ENCODE results near the gene GNG7.
"Not testable (repeated sequence)": the region's sequence is repeated elsewhere in the genome, so short reads cannot be mapped to it uniquely, and the experiment has no call there.

GNG7 gene

GRCh38 chr19:2546128-2547032, 156.1 kb downstream of the GNG7 start:
- Histone ChIP-seq H3K4me1 (peaks cover 83% of the 10 kb centered on the region), H3K4me3 (peak overlapping the region; percentile 30; the same call in 1 of the 2 replicates), H3K27me3 (no peaks in the 10 kb centered on the region), H3K9me3 (no peaks in the 10 kb centered on the region), H3K4me2 (peak overlapping the region; percentile 84), H4K20me1 (peaks cover 89% of the 10 kb centered on the region), H3K36me3 (peaks cover 39% of the 10 kb centered on the region), H3K9ac (peak overlapping the region; percentile 65), H3K27ac (peak overlapping the region; percentile 81)
- no peak for TF ChIP-seq Cebpa-rat (IDR thresholded peaks at IDR 0.05)

DNA sequence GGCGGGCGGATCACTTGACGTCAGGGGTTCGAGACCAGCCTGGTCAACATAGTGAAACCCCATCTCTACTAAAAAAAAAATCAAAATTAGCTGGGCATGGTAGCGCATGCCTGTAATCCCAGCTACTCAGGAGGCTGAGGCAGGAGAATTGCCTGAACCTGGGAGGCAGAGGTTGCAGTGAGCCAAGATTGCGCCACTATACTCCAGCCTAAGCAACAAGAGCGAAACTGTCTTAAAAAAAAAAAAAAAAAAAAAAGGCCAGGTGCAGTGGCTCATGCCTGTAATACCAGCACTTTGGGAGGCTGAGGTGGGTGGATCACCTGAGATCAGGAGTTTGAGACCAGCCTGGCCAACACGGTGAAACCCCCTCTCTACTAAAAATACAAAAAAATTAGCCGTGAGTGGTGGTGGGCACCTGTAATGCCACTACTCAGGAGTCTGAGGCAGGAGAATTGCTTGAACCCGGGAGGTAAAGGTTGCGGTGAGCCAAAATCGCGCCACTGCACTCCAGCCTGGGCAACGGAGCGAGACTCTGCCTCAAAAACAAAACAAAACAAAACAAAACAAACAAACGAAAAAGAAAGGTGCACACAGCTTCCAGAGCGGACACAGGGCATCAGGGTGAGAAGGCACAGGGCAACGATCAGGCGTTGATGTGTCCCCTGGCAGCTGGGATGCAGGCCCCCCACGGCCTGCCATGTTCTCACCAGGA, 156.9 kb downstream of the GNG7 start:
- TF ChIP-seq Cebpa-rat (IDR thresholded peaks at IDR 0.05), result peak; percentile 39; the same call in 1 of the 2 replicates
- H3K27me3 ChIP-seq, H3K9me3 ChIP-seq, H3K4me3 ChIP-seq: not testable (repeated sequence)
- peaks cover 85% of the 10 kb centered on the region for H3K4me1 ChIP-seq
- H3K36me3 ChIP-seq, result peaks cover 38% of the 10 kb centered on the region
- H3K9ac ChIP-seq, result peak overlapping the region; percentile 65
- peaks cover 82% of the 10 kb centered on the region for H4K20me1 ChIP-seq
- H3K4me2 ChIP-seq, result peak overlapping the region; percentile 84
- H3K27ac ChIP-seq, result peak overlapping the region; percentile 81

- Histone ChIP-seq H3K27ac (peak overlapping the region; percentile 81), H3K4me3 (0 out of 2 replicates have a peak overlapping the region, but pooled peaks have one; percentile 24), H3K9me3 (no peaks in the 10 kb centered on the region), H3K9ac (peak overlapping the region; percentile 62), H3K4me2 (peak overlapping the region; percentile 84), H3K27me3 (no peaks in the 10 kb centered on the region), H4K20me1 (peaks cover 74% of the 10 kb centered on the region), H3K36me3 (peaks cover 31% of the 10 kb centered on the region), H3K4me1 (peaks cover 83% of the 10 kb centered on the region)
- TF ChIP-seq Cebpa-rat (IDR thresholded peaks at IDR 0.05), result no peak
Measured at GRCh38 chr19:2544576-2545415, 157.7 kb downstream of the GNG7 start.

DNA sequence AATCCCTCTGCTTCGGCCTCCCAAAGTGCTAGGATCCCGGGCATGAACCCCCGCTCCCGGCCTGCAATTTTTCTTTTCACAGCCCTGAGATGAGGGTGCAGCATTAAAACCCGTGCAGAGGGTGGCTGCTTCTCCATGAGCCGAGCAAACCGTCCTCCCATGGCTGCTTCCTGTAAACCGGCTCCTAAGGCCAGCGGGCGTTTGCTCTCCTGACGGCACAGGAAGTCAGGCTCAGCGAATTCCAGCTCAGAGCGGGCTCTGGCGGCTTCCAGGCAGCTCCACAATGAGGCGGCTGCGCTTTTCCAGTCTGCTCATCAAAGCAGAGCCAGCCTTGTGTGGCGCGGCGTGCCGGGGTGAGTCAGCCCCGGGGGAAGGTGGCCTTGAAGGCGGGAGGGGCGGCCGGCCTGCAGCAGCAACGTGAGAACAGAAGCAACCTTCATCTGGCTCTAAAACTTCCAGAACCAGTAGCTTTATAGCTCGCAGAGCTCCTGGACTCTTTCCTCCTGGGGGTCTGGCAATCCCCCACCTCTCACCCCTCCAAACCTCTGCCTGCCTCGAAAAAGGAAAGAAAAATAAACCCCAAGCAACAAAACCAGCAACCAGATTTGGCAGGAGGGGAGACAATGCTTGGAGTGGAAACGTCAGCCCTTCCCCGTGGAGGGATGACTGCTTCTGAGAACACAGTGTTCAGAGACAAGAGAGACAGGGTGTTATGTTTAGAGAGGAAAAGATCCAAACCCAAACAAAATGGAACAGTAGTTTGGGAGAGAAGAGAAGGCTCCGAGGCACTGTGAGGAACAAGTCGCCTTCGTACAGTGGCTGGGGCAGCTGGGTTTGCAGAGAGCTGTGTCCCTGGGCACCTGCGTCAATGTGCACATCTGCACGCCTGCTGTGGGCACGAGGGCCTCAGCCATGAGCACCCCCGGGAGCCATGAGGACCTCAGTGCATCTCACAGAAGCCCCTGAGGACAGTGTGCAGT, 158.7 kb downstream of the GNG7 start:
- Histone ChIP-seq H3K9ac (peak overlapping the region; percentile 61), H3K9me3 (no peaks in the 10 kb centered on the region), H3K4me3 (peak overlapping the region; percentile 51), H3K4me1 (peaks cover 87% of the 10 kb centered on the region), H3K27me3 (no peaks in the 10 kb centered on the region), H4K20me1 (peaks cover 65% of the 10 kb centered on the region), H3K36me3 (peaks cover 22% of the 10 kb centered on the region), H3K27ac (peak overlapping the region; percentile 81), H3K4me2 (peak overlapping the region; percentile 84)
- TF ChIP-seq Cebpa-rat (IDR thresholded peaks at IDR 0.05), result no peak

- Histone ChIP-seq H3K4me1 (peaks cover 89% of the 10 kb centered on the region), H4K20me1 (peaks cover 61% of the 10 kb centered on the region), H3K4me2 (peak overlapping the region; percentile 84), H3K4me3 (peak overlapping the region; percentile 51), H3K36me3 (peaks cover 22% of the 10 kb centered on the region), H3K9ac (peak overlapping the region; percentile 61), H3K27ac (peak overlapping the region; percentile 81)
- H3K27me3 ChIP-seq, H3K9me3 ChIP-seq: not testable (repeated sequence)
Measured at GRCh38 chr19:2543072-2543462, 159.4 kb downstream of the GNG7 start.

DNA sequence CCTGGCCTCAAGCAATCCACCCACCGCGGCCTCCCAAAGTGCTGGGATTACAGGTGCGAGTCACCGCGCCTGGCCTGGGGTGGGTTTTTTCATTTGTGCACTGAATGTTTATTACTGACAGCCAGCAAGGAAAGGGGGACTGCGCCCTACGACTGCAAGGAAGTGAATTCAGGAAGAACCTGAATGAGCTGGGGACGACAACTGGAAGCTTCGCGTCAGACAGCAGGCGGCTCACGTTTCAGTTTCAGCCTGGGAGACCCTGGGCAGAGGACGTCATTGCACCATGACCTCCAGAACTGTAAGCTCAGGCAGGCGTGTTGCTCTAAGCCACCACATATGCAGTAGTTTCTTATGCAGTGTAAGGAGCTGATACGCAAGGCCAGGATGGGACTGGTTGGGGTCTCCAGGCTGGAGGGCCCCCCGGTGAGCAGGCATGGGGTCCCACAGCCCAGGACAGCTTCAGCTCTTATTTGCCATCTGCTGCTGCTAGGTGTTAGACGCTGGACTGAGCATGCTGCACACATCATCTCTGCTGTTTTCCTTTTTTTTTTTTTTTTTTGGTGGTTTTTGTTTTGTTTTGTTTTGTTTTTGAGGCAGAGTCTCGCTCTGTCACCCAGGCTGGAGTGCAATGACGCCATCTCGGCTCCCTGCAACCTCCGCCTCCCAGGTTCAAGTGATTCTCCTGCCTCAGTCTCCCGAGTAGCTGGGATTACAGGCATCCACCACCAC, 160.0 kb downstream of the GNG7 start:
- Histone ChIP-seq H4K20me1 (peaks cover 61% of the 10 kb centered on the region), H3K27me3 (no peaks in the 10 kb centered on the region), H3K4me2 (peak overlapping the region; percentile 84), H3K27ac (peak overlapping the region; percentile 81), H3K9ac (peak overlapping the region; percentile 61), H3K9me3 (no peaks in the 10 kb centered on the region), H3K4me1 (peaks cover 89% of the 10 kb centered on the region), H3K4me3 (peak overlapping the region; percentile 51), H3K36me3 (peaks cover 24% of the 10 kb centered on the region)
- no peak for TF ChIP-seq Cebpa-rat (IDR thresholded peaks at IDR 0.05)

GRCh38 chr19:2540646-2541454, 161.6 kb downstream of the GNG7 start:
- H3K9me3 ChIP-seq, result no peaks in the 10 kb centered on the region
- H3K4me2 ChIP-seq, result peak overlapping the region; percentile 26
- H3K9ac ChIP-seq, result no peak overlapping the region
- H3K4me3 ChIP-seq, result no peak overlapping the region
- no peaks in the 10 kb centered on the region for H3K27me3 ChIP-seq
- no peak for TF ChIP-seq Cebpa-rat (IDR thresholded peaks at IDR 0.05)
- H4K20me1 ChIP-seq, result peaks cover 53% of the 10 kb centered on the region
- 0 out of 2 replicates have a peak overlapping the region, but pooled peaks have one; percentile 31 for H3K27ac ChIP-seq
- H3K4me1 ChIP-seq, result peaks cover 76% of the 10 kb centered on the region
- H3K36me3 ChIP-seq, result peaks cover 28% of the 10 kb centered on the region
